ENCODE measurements around the gene SHF. TPM values are rescaled to one million over a fixed set of nuclear protein-coding genes. Genes with fewer than 3 reads are reported as not detected.

Gene SHF
- total and polyA plus RNA-seq, 2 of the 8 experiments (the other 6 are each of a cell fraction or from before 2014, with no cell fraction given) = 13.1 to 26.7 TPM

DNA sequence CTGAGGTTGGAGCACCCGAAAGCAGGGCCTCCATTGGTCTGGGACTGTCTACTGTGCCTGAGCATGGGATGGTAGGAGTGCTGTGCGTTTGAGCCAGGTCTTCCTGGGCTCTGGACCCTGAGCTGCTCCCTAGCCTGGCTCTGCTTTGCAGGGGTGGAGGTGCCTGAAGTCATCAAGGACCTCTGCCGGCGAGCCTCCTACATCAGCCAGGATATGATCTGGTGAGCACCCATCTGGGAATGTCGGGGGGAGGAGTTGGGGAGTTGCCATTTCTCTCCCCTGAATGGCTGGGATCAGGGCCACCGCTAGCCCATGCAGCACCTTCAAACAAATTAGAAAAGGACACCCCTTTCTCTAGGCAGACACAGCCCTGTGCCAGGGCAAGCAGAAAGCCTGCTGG lies 37.3 kb downstream of the SHF start:
- FAIRE-seq = no peak
- no peak for DNase-seq (ENCODE audit: low read depth in 1 of 2, low spot score in 2 of 2)

More for the DNA sequence above, 37.3 kb downstream of the SHF start:
- ChIA-PET POLR2A (ENCODE audit: partially characterized antibody) (interaction anchor here (1.1 to 1.6 kb wide), 5 partner anchors 8 to 36 kb away, joined by 3 to 6 read pairs (median 3); no protein-coding TSS in a partner anchor), CTCF (ENCODE audit: partially characterized antibody) (interaction anchor here (1.0 to 3.4 kb wide), 5 partner anchors 12 to 55 kb away, joined by 3 to 27 read pairs (median 6); no protein-coding TSS in a partner anchor)
- Histone ChIP-seq H2AK5ac (ENCODE audit: low read depth, low read length) (no peak overlapping the region), H3K56ac (replicated peaks; ENCODE audit: insufficient read length, low read depth, low read length) (no peak overlapping the region), H2AFZ (ENCODE audit: low read length) (no peak overlapping the region), H3K18ac (ENCODE audit: extremely low read depth, low read length) (no peak overlapping the region), H4K91ac (replicated peaks; ENCODE audit: insufficient read length, low read length) (no peak overlapping the region), H3K4ac (replicated peaks; ENCODE audit: insufficient read length, low read depth, low read length) (no peak overlapping the region), H3K4me2 (ENCODE audit: insufficient read depth in 1 of 2, low read depth in 2 of 2, low read length in 2 of 2) (no peak overlapping the region), H2BK5ac (ENCODE audit: low read depth, low read length) (no peak overlapping the region), H3K27ac (ENCODE audit: low read depth, low read length) (no peak overlapping the region), H3K23me2 (ENCODE audit: low read depth, low read length) (no peaks in the 10 kb centered on the region), H3K36me3 (ENCODE audit: control insufficient read depth in 2 of 4, insufficient read depth in 4 of 4, low read length in 3 of 4) (no peaks in the 10 kb centered on the region), H4K5ac (ENCODE audit: insufficient read length, low read depth, low read length) (no peak overlapping the region), H3K4me3 (ENCODE audit: extremely low read depth in 1 of 4, insufficient read depth in 2 of 4, low read depth in 3 of 4, low read length in 4 of 4) (no peak overlapping the region), H3K79me2 (ENCODE audit: control insufficient read depth in 1 of 2, insufficient read depth in 2 of 2, low read length in 2 of 2) (no peaks in the 10 kb centered on the region), H2BK12ac (ENCODE audit: low read depth, low read length) (no peak overlapping the region), H2BK120ac (replicated peaks; ENCODE audit: low read depth, low read length) (no peak overlapping the region), H3K79me1 (ENCODE audit: low read depth, low read length) (no peaks in the 10 kb centered on the region), H3K14ac (ENCODE audit: insufficient read length) (no peak overlapping the region), H3K27me3 (replicated peaks in 1 of 4; ENCODE audit: control insufficient read depth in 3 of 4, extremely low read depth in 1 of 4, insufficient read depth in 3 of 4, low read length in 3 of 4) (peaks cover 0 to 2% (median 0%) of the 10 kb centered on the region in 4 experiments; a peak in 2 of 7 replicates), H3K23ac (ENCODE audit: insufficient read length) (no peak overlapping the region), H4K8ac (ENCODE audit: extremely low read depth, insufficient read depth, low read length) (no peak overlapping the region), H4K20me1 (replicated peaks in 1 of 2; ENCODE audit: control insufficient read depth in 1 of 2, insufficient read depth in 2 of 2, low read length in 2 of 2) (no peaks in the 10 kb centered on the region), H3K4me1 (replicated peaks in 1 of 4; ENCODE audit: control insufficient read depth in 3 of 4, insufficient read depth in 4 of 4, low read length in 3 of 4) (no peaks in the 10 kb centered on the region; a peak in 1 of 7 replicates), H3K9me3 (ENCODE audit: insufficient read depth in 2 of 2, low read depth in 1 of 2, low read length in 1 of 2) (no peaks in the 10 kb centered on the region), H3K9ac (replicated peaks in 1 of 4; ENCODE audit: extremely low read depth in 1 of 4, low read depth in 3 of 4, low read length in 3 of 4) (no peak overlapping the region), H2BK20ac (ENCODE audit: low read length) (no peak overlapping the region), H2BK15ac (ENCODE audit: low read length) (no peak overlapping the region)
- TF ChIP-seq TBP (IDR thresholded peaks at IDR 0.05; ENCODE audit: low read depth, low read length) = no peak
- no peak for TF ChIP-seq RXRA (IDR thresholded peaks at IDR 0.05; ENCODE audit: insufficient read depth, low read depth, low read length)
- no peak for TF ChIP-seq CEBPB (IDR thresholded peaks at IDR 0.05; ENCODE audit: low read depth, low read length)
- no peak for TF ChIP-seq JUND (IDR thresholded peaks at IDR 0.05; ENCODE audit: low read length)
- no peak for TF ChIP-seq SP2 (IDR thresholded peaks at IDR 0.05; ENCODE audit: low read length)
- no peak for TF ChIP-seq PHF8 (conservative IDR thresholded peaks at IDR 0.05; ENCODE audit: low read depth, low read length)
- TF ChIP-seq JUN (IDR thresholded peaks at IDR 0.05; ENCODE audit: low read depth, low read length) = no peak
- 84% methylated on average over 6 of the region's 6 CpGs; no CpG with 5 or more reads in 1 of the 2 experiments for WGBS, 2 experiments (ENCODE audit: extremely low coverage in 1 of 2, insufficient coverage in 1 of 2, insufficient read length in 1 of 2, insufficient replicate concordance in 2 of 2, low coverage in 1 of 2, low lambda C conversion rate in 2 of 2, missing lambda C conversion rate in 1 of 2)
